ENCODE data around the gene DIRAS2. TPM values are rescaled to one million over a fixed set of nuclear protein-coding genes. Genes with fewer than 3 reads are reported as not detected.

DIRAS2 gene
- total RNA-seq, result not detected in 2 replicates

GRCh38 chr9:90642570-90643539, at the start of gene DIRAS2:
TSS of gene DIRAS2 (minus strand) at chr9:90642824. CDS start at chr9:90613827, 28,997 bp downstream.

Other genes starting within 250 kb of the DIRAS2 start
- gene SYK, start 159.0 kb upstream of the DIRAS2 start, total RNA-seq, result not detected in 2 replicates